Right lobe of liver (tissue), 6 donors: Measurements from ENCODE around the gene RNF13. TPM values are rescaled to one million over a fixed set of nuclear protein-coding genes. Genes with fewer than 3 reads are reported as not detected.

Source experiments
- ATAC-seq, 4 donors: fragments of 200-7000 bp; cut with Tn5 transposase; one replicate each; pipeline ENCODE4 v1.9.1; 2020; ENCODE audit warnings: mild to moderate bottlenecking in 4 of 4, moderate library complexity in 4 of 4
- DNase-seq, 3 donors: peaks; one replicate each; pipeline ENCODE4 v3.0.0-alpha.2; 2020
- H3K27ac ChIP-seq, 3 donors: fragments of 200-600 bp; one replicate each; pipeline ENCODE4 v1.8.0; 2022
- H3K27me3 ChIP-seq, 2 donors: fragments of 200-600 bp; one replicate each; pipeline ENCODE4 v1.8.0; 2022
- H3K36me3 ChIP-seq, 4 donors: fragments of 200-600 bp; sonication (generic) in 1 of 4; one replicate each; pipeline versions ENCODE4 v1.5.1 to v1.8.0; 2017 to 2022; ENCODE audit warnings: control low read depth in 1 of 4
- H3K4me1 ChIP-seq, 4 donors: fragments of 200-600 bp; sonication (generic) in 1 of 4; one replicate each; pipeline versions ENCODE4 v1.5.1 to v1.8.0; 2017 to 2022; ENCODE audit warnings: control low read depth in 1 of 4
- H3K4me3 ChIP-seq, 3 donors: fragments of 200-600 bp; one replicate each; pipeline ENCODE4 v1.8.0; 2022
- H3K9me3 ChIP-seq, 4 donors: fragments of 200-600 bp; sonication (generic) in 1 of 4; one replicate each; pipeline versions ENCODE4 v1.5.1 to v1.8.0; 2017 to 2022; ENCODE audit warnings: control low read depth in 1 of 4
- POLR2A ChIP-seq: fragments of 450-650 bp; IDR thresholded peaks from one replicate; pipeline ENCODE4 v1.6.1; 2017; ENCODE audit warnings: antibody characterized with exemption, mild to moderate bottlenecking
- WGBS: methylation state at CpG from one replicate; pipeline ENCODE4 v1.1.6; 2018; ENCODE audit warnings: low coverage, low lambda C conversion rate; ENCODE audit not compliant: insufficient coverage; ENCODE audit errors: missing lambda C conversion rate; 5-methylcytosine and 5-hydroxymethylcytosine counted together
- intact Hi-C, 2 donors: fragments of 100-400 bp; cut with DNase I; formaldehyde crosslinking; loops; one replicate each; pipeline versions ENCODE4 v1.11.2 to v1.14.1; 2022
- total RNA-seq, 6 experiments: library from RNA; depleted of rRNA in 2 of 6; stranded (reverse); fragments of >200 nt in 2 of 6; fragmentation: NEBNext Ultra II Directional in 3 of 6; extraction: Animal tissue kit (Norgen Biotek cat#: 25700) in 3 of 6; gene quantifications; one replicate each; pipeline versions ENCODE4 v1.1.0 to v1.2.4, GENCODE V29; 2016 to 2023
- TF ChIP-seq, protein P1 (sequence below), 4 donors: fragments of 200-600 bp in 3 of 4; fragments of 450-650 bp in 1 of 4; IDR thresholded peaks; one replicate each; pipeline versions ENCODE4 v1.5.1 to v1.8.0; 2016 to 2022; ENCODE audit warnings: antibody characterized with exemption in 4 of 4, mild to moderate bottlenecking in 2 of 4
- donor health status: DM: no; HTN: yes; CAD: no.
- donor health status: DM: no; HTN: no; CAD: no.
- donor health status: DM: no; HTN: no; CAD: no.
- donor health status: DM: no; HTN: yes; CAD: no.
- donor health status: DM: no; HTN: yes; CAD: no.

RNF13 gene
- total RNA-seq, 6 experiments from 2014 or later, result 45.0 to 55.6 (median 47.5) TPM

DNA sequence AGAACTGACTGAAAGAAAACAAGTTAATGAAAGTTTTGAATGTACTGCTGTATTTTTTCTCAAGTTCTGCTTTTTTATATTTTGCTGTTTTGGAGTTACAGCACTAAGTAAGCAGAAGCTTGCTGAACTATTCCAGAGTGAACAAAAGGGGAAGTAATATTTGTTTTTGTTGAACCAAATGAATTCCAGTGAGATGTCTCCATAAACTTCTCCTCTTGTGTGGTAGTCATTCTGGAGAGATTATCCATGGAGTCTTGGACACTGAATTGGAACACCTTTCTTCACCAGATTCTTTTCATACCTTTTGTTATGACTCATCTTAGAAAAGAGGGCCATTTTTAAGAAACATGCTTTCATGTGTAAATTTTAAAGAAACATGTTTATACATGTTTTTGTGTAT is 29.4 kb upstream of the RNF13 start:
- intact Hi-C loops, result no loop called here
- no peaks in the 10 kb centered on the region for H3K36me3 ChIP-seq
- ATAC-seq (peak in 1 of 4 donors; percentile 57), DNase-seq (no peak)
- H3K27ac ChIP-seq, result no peak overlapping the region
- no peak overlapping the region for H3K4me3 ChIP-seq
- H3K9me3 ChIP-seq, result no peaks in the 10 kb centered on the region
- TF ChIP-seq POLR2A, result no peak
- TF ChIP-seq, protein P1, sequence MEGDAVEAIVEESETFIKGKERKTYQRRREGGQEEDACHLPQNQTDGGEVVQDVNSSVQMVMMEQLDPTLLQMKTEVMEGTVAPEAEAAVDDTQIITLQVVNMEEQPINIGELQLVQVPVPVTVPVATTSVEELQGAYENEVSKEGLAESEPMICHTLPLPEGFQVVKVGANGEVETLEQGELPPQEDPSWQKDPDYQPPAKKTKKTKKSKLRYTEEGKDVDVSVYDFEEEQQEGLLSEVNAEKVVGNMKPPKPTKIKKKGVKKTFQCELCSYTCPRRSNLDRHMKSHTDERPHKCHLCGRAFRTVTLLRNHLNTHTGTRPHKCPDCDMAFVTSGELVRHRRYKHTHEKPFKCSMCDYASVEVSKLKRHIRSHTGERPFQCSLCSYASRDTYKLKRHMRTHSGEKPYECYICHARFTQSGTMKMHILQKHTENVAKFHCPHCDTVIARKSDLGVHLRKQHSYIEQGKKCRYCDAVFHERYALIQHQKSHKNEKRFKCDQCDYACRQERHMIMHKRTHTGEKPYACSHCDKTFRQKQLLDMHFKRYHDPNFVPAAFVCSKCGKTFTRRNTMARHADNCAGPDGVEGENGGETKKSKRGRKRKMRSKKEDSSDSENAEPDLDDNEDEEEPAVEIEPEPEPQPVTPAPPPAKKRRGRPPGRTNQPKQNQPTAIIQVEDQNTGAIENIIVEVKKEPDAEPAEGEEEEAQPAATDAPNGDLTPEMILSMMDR (IDR thresholded peaks at IDR 0.05), result no peak
- no peaks in the 10 kb centered on the region for H3K27me3 ChIP-seq
- no peaks in the 10 kb centered on the region for H3K4me1 ChIP-seq

DNA sequence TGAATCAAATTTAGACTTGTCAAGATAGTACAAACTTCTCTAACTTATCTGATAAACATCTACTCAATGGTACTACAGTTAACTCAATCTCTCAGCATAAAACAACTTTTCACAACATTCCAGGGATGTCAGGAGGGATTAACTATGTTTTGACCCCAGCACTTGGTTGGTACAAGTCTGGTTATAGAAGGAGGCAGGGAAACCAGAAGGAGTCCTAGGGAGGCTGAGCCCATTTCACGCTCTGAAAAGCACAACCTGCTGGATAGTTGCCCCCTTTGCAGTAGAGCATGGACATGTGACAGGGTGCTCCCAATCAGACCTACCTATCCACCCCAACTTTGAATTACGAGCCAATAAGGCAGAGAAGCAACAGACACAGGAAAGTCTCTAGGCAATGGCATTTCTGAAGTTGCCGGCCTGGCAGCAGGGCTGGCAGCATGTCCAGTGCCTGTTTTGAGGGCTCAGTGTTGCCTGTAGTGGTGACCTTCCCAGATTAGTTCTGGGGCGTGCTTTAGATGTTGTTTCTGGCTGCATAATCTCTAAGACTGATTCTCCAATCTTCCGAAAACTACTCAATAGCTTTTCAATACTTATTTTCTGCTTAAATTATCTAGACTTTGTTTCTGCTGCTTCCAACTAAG is 28.8 kb upstream of the RNF13 start:
- ATAC-seq, result no peak

DNA sequence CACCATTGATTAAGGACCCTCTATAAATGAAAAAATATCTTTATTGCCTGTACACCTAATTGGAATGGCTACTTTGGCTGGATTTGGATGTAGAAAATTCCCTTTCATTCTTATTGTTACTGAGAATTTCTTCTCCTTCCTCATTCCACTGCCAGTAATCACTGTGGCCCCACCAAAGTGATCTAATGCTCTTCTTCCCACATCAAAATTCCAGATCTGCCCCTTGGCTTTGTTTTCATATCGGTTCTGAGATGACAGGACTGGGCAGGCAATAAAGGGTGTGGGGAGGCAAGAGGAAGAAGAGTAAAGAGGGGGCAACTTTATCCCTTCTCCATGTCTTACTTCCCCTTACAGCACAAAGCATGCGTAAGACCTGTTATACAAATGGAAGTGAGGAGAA is 22.7 kb upstream of the RNF13 start:
- H3K4me3 ChIP-seq, result no peak overlapping the region
- intact Hi-C loops, result no loop called here
- H3K27ac ChIP-seq, result no peak overlapping the region
- H3K36me3 ChIP-seq, result no peaks in the 10 kb centered on the region
- H3K9me3 ChIP-seq, result no peaks in the 10 kb centered on the region
- ATAC-seq (no peak), DNase-seq (no peak)
- no peaks in the 10 kb centered on the region for H3K27me3 ChIP-seq
- TF ChIP-seq POLR2A, result no peak
- TF ChIP-seq, protein P1 (IDR thresholded peaks at IDR 0.05), result no peak
- H3K4me1 ChIP-seq, result no peaks in the 10 kb centered on the region
- 73% methylated on average over 2 of the region's 2 CpGs for WGBS

More for the DNA sequence above, 28.8 kb upstream of the RNF13 start:
- intact Hi-C loops, result no loop called here
- Histone ChIP-seq H3K27me3 (no peaks in the 10 kb centered on the region), H3K27ac (no peak overlapping the region), H3K4me3 (no peak overlapping the region), H3K9me3 (no peaks in the 10 kb centered on the region), H3K36me3 (no peaks in the 10 kb centered on the region), H3K4me1 (no peaks in the 10 kb centered on the region)
- TF ChIP-seq POLR2A, result no peak
- TF ChIP-seq, protein P1 (IDR thresholded peaks at IDR 0.05), result no peak
- no peak for DNase-seq
- 90% methylated on average over 1 of the region's 5 CpGs for WGBS

DNA sequence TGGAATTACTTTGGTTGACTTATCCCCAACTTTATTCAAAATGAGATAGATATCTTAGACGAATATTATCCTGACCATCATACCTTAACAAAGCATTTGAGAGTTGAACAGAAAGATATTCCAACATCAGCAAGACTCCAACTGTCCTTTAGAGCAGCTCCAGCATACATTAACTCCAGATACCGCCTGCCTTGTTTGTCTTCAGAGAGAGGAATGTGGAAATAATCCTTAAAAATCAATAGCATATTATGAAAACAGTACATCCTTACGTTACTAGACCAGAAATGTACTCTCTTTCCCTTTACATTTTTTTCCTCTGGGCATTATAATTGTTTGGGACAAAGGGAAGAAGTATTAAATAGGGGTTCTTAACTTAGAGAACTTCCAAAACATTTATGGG is 22.3 kb upstream of the RNF13 start:
- H3K27ac ChIP-seq, result no peak overlapping the region
- WGBS, result 35% methylated on average over 3 of the region's 3 CpGs
- no peaks in the 10 kb centered on the region for H3K27me3 ChIP-seq
- ATAC-seq (no peak), DNase-seq (no peak)
- TF ChIP-seq, protein P1 (IDR thresholded peaks at IDR 0.05), result no peak
- TF ChIP-seq POLR2A, result no peak
- H3K4me1 ChIP-seq, result no peaks in the 10 kb centered on the region
- H3K9me3 ChIP-seq, result no peaks in the 10 kb centered on the region
- intact Hi-C loops, result no loop called here
- H3K36me3 ChIP-seq, result no peaks in the 10 kb centered on the region
- no peak overlapping the region for H3K4me3 ChIP-seq
